GM12875 (cell line): Measurements from ENCODE around the gene STH.

Source experiments
- H3K4me3 ChIP-seq: one replicate; pipeline ENCODE4 v1.5.1; 2011; ENCODE audit warnings: low read depth, low read length, control low read depth
- CTCF ChIP-seq: IDR thresholded peaks from 2 replicates; pipeline ENCODE4 v1.5.1; 2011; ENCODE audit warnings: low read depth, mild to moderate bottlenecking, control low read depth, inconsistent platforms, low read length, moderate library complexity, borderline replicate concordance; ENCODE audit not compliant: insufficient read depth

STH gene

DNA sequence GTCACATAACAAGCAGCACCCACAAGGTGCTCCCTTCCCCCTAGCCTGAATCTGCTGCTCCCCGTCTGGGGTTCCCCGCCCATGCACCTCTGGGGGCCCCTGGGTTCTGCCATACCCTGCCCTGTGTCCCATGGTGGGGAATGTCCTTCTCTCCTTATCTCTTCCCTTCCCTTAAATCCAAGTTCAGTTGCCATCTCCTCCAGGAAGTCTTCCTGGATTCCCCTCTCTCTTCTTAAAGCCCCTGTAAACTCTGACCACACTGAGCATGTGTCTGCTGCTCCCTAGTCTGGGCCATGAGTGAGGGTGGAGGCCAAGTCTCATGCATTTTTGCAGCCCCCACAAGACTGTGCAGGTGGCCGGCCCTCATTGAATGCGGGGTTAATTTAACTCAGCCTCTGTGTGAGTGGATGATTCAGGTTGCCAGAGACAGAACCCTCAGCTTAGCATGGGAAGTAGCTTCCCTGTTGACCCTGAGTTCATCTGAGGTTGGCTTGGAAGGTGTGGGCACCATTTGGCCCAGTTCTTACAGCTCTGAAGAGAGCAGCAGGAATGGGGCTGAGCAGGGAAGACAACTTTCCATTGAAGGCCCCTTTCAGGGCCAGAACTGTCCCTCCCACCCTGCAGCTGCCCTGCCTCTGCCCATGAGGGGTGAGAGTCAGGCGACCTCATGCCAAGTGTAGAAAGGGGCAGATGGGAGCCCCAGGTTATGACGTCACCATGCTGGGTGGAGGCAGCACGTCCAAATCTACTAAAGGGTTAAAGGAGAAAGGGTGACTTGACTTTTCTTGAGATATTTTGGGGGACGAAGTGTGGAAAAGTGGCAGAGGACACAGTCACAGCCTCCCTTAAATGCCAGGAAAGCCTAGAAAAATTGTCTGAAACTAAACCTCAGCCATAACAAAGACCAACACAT, at the start of gene STH:
TSS of gene STH (plus strand) at position 264 of the 913 bp plus-strand sequence. CDS start at position 294, 30 bp downstream.
- no peak within 1 kb of the TSS for H3K4me3 ChIP-seq
- TF ChIP-seq CTCF, result no peak

GRCh38 chr17:45949755-45950320, 49.2 kb upstream of the STH start:
- TF ChIP-seq CTCF, result no peak
- no peak overlapping the region for H3K4me3 ChIP-seq

DNA sequence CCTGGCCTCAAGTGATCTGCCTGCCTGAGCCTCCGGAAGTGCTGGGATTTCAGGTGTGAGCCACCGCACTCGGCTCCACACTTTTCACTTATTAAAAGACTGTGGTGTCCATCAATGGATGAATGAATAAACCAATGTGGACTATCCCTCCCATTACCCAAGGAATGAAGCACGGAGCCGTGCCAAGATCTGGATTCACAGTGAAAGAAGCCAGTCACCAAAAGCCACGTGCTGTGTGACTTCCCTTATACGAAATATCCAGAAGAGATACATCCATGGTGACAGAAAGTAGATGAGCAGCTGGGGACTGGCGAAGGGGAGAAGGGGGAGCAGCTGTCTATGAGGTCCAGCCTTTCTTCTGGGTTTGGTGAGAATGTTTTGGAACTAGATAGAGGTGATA, 48.2 kb upstream of the STH start:
- H3K4me3 ChIP-seq, result no peak overlapping the region
- TF ChIP-seq CTCF, result no peak

DNA sequence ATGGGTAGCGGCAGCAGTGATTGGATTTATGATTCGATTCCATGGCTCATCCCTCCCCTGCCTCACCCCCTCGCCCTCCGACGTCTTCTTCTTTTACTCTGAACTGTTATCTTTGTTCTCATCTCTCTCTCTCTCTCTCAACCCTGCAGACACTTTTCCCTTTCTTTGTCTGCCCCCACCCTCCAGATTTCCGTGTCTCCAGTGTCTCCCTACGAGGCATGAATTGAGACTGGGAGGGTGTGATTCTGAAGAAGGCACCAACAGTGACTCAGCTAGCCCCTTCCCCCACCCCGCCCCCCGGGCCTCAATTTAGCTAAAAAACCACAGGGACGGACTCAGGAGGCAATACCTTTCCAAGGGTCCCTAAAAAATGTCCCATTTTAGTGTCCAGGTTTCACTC, 47.6 kb upstream of the STH start:
- TF ChIP-seq CTCF, result no peak
- no peak overlapping the region for H3K4me3 ChIP-seq

- no peak for TF ChIP-seq CTCF
- no peak overlapping the region for H3K4me3 ChIP-seq
These were observed 47.1 kb upstream of the STH start for GRCh38 chr17:45951941-45952340.

- no peak overlapping the region for H3K4me3 ChIP-seq
- no peak for TF ChIP-seq CTCF
These were observed 46.2 kb upstream of the STH start for GRCh38 chr17:45952814-45953320.
